HepG2 (cell line): ENCODE results near the gene NAV2. TPM values are rescaled to one million over a fixed set of nuclear protein-coding genes. Genes with fewer than 3 reads are reported as not detected.

Experiments
- GABPA ChIP-seq, 2 experiments: IDR thresholded peaks; 2 replicates each; pipeline ENCODE4 v1.6.1; 2011 to 2016; ENCODE audit warnings: low read depth in 2 of 2, low read length in 1 of 2, missing biosample characterization in 1 of 2, missing genetic modification characterization in 1 of 2
- HMG20B ChIP-seq: conservative IDR thresholded peaks from 2 replicates; pipeline ENCODE4 v1.6.1; 2016; ENCODE audit warnings: missing genetic modification reagents, missing compliant biosample characterization
- MAFK ChIP-seq, 2 experiments: IDR thresholded peaks in 1 of 2; conservative IDR thresholded peaks in 1 of 2; 2 replicates each; pipeline ENCODE4 v1.6.1; 2011; ENCODE audit warnings: improper control_type of control experiment in 2 of 2, low read length in 2 of 2
- NCOA5 ChIP-seq: sonication (generic); formaldehyde crosslinking; IDR thresholded peaks from 2 replicates; pipeline ENCODE4 v1.4.0; 2020; ENCODE audit warnings: missing genetic modification reagents
- PRMT3 ChIP-seq: sonication (generic); formaldehyde crosslinking; IDR thresholded peaks from 2 replicates; pipeline ENCODE4 v1.8.1; 2022; ENCODE audit warnings: low read depth, mild to moderate bottlenecking, moderate library complexity, missing genetic modification reagents, borderline replicate concordance
- RAD21 ChIP-seq: fragments of 450-650 bp; formaldehyde crosslinking; IDR thresholded peaks from 2 replicates; pipeline ENCODE4 v1.5.0; 2020; ENCODE audit warnings: mild to moderate bottlenecking
- RXRA ChIP-seq: sonication (generic); formaldehyde crosslinking; IDR thresholded peaks from 2 replicates; pipeline ENCODE4 v1.5.1; 2020; ENCODE audit warnings: missing genetic modification reagents
- SAFB2 ChIP-seq: sonication (generic); formaldehyde crosslinking; IDR thresholded peaks from 2 replicates; pipeline ENCODE4 v1.5.1; 2020; ENCODE audit warnings: missing genetic modification reagents, low read depth, mild to moderate bottlenecking, borderline replicate concordance
- SMAD9 ChIP-seq: sonication (generic); formaldehyde crosslinking; IDR thresholded peaks from 2 replicates; pipeline ENCODE4 v1.5.1; 2020; ENCODE audit warnings: mild to moderate bottlenecking, missing genetic modification reagents
- SMC3 ChIP-seq: IDR thresholded peaks from 2 replicates; pipeline ENCODE4 v1.6.1; 2011; ENCODE audit warnings: low read length, improper control_type of control experiment
- SP1 ChIP-seq, 2 experiments: fragments of 450-650 bp in 1 of 2; sonication (generic) in 1 of 2; formaldehyde crosslinking in 1 of 2; IDR thresholded peaks; 2 replicates each; pipeline versions ENCODE4 v1.4.0 to v1.6.1; 2016 to 2020; ENCODE audit warnings: missing genetic modification reagents in 1 of 2
- SRSF9 ChIP-seq: fragments of 200-400 bp; formaldehyde crosslinking; IDR thresholded peaks from 2 replicates; pipeline ENCODE4 v1.6.1; 2018; ENCODE audit warnings: borderline replicate concordance, mild to moderate bottlenecking, low read depth, low read length; ENCODE audit not compliant: insufficient read depth, poor library complexity, severe bottlenecking
- TEF ChIP-seq: sonication (generic); formaldehyde crosslinking; IDR thresholded peaks from 2 replicates; pipeline ENCODE4 v1.5.0; 2020; ENCODE audit warnings: missing genetic modification reagents
- ZBTB7B ChIP-seq: sonication (generic); formaldehyde crosslinking; IDR thresholded peaks from 2 replicates; pipeline ENCODE4 v1.4.0; 2020; ENCODE audit warnings: missing genetic modification reagents
- ZNF34 ChIP-seq: sonication (generic); formaldehyde crosslinking; IDR thresholded peaks from 2 replicates; pipeline ENCODE4 v1.4.0; 2020; ENCODE audit warnings: mild to moderate bottlenecking, missing genetic modification reagents, borderline replicate concordance
- polyA plus RNA-seq, 8 experiments: library from polyadenylated mRNA; depleted of rRNA in 3 of 8; stranded (reverse) in 7 of 8; unstranded in 1 of 8; fragments of >200 nt; fragmentation: Illumina TruSeq in 4 of 8; extraction: Trizol in 4 of 8; gene quantifications; 2 replicates each; pipeline versions ENCODE4 v1.2.1 to v1.2.3, GENCODE V29; 2011 to 2016; ENCODE audit warnings: low read depth in 4 of 8, missing spikeins in 1 of 8, mixed read lengths in 1 of 8; ENCODE audit not compliant: insufficient read depth in 1 of 8
- total RNA-seq, 5 experiments: library from RNA; depleted of rRNA; stranded (reverse); fragments of >200 nt; fragmentation: Illumina TruSeq; extraction: Trizol; gene quantifications; 2 replicates each; pipeline ENCODE4 v1.2.3, GENCODE V29; 2016; ENCODE audit warnings: low read depth in 1 of 5
- TF ChIP-seq, protein P1 (sequence below): IDR thresholded peaks from 2 replicates; pipeline ENCODE4 v1.6.1; 2018; ENCODE audit warnings: missing genetic modification reagents, mild to moderate bottlenecking, missing compliant biosample characterization
- TF ChIP-seq, protein P2 (sequence below): sonication (generic); formaldehyde crosslinking; IDR thresholded peaks from 2 replicates; pipeline ENCODE4 v1.8.0; 2022; ENCODE audit warnings: missing genetic modification reagents, mild to moderate bottlenecking, moderate library complexity, borderline replicate concordance
- TF ChIP-seq, protein P3 (sequence below): sonication (generic); formaldehyde crosslinking; conservative IDR thresholded peaks from 2 replicates; pipeline ENCODE4 v1.8.0; 2022; ENCODE audit warnings: mild to moderate bottlenecking, moderate library complexity, missing genetic modification reagents
- TF ChIP-seq, protein P4 (sequence below): sonication (generic); formaldehyde crosslinking; IDR thresholded peaks from 2 replicates; pipeline ENCODE4 v1.4.0; 2020; ENCODE audit warnings: mild to moderate bottlenecking, missing genetic modification reagents
- TF ChIP-seq, protein P5 (sequence below): IDR thresholded peaks from 2 replicates; pipeline ENCODE4 v1.6.1; 2016; ENCODE audit warnings: low read depth

The NAV2 gene
- total and polyA plus RNA-seq, 2 of the 13 experiments (the other 11 are each of a cell fraction or from before 2014, with no cell fraction given), result 9.3 to 34.6 TPM

- TF ChIP-seq, protein P1, sequence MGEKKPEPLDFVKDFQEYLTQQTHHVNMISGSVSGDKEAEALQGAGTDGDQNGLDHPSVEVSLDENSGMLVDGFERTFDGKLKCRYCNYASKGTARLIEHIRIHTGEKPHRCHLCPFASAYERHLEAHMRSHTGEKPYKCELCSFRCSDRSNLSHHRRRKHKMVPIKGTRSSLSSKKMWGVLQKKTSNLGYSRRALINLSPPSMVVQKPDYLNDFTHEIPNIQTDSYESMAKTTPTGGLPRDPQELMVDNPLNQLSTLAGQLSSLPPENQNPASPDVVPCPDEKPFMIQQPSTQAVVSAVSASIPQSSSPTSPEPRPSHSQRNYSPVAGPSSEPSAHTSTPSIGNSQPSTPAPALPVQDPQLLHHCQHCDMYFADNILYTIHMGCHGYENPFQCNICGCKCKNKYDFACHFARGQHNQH (CRISPR knock-in tag), result 0 out of 2 replicates have a peak, but pooled peaks have one; percentile 20
- TF ChIP-seq, protein P2, sequence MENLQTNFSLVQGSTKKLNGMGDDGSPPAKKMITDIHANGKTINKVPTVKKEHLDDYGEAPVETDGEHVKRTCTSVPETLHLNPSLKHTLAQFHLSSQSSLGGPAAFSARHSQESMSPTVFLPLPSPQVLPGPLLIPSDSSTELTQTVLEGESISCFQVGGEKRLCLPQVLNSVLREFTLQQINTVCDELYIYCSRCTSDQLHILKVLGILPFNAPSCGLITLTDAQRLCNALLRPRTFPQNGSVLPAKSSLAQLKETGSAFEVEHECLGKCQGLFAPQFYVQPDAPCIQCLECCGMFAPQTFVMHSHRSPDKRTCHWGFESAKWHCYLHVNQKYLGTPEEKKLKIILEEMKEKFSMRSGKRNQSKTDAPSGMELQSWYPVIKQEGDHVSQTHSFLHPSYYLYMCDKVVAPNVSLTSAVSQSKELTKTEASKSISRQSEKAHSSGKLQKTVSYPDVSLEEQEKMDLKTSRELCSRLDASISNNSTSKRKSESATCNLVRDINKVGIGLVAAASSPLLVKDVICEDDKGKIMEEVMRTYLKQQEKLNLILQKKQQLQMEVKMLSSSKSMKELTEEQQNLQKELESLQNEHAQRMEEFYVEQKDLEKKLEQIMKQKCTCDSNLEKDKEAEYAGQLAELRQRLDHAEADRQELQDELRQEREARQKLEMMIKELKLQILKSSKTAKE (CRISPR knock-in tag), result no peak
- TF ChIP-seq ZNF34 (CRISPR knock-in tag) (no peak), NCOA5 (no peak), RXRA (CRISPR knock-in tag) (no peak), GABPA (IDR thresholded peaks at IDR 0.05; ENCODE audit: low read depth, low read length) (no peak), GABPA (CRISPR knock-in tag; IDR thresholded peaks at IDR 0.05; ENCODE audit: low read depth) (peak; percentile 28; the same call in 1 of the 2 replicates), SMC3 (peak; percentile 86), MAFK (conservative IDR thresholded peaks at IDR 0.05 in 1 of 2, IDR thresholded peaks at IDR 0.05 in 1 of 2; ENCODE audit: low read length in 2 of 2) (no peak), TEF (CRISPR knock-in tag) (peak; percentile 83; the same call in 1 of the 2 replicates), SP1 (IDR thresholded peaks at IDR 0.05) (no peak), SP1 (CRISPR knock-in tag; IDR thresholded peaks at IDR 0.05) (no peak), HMG20B (no peak), ZBTB7B (CRISPR knock-in tag) (no peak), SMAD9 (CRISPR knock-in tag) (no peak), RAD21 (CRISPR knock-in tag) (peak; percentile 57), SRSF9 (no peak), PRMT3 (CRISPR knock-in tag) (no peak), SAFB2 (CRISPR knock-in tag) (no peak)
- TF ChIP-seq, protein P3, sequence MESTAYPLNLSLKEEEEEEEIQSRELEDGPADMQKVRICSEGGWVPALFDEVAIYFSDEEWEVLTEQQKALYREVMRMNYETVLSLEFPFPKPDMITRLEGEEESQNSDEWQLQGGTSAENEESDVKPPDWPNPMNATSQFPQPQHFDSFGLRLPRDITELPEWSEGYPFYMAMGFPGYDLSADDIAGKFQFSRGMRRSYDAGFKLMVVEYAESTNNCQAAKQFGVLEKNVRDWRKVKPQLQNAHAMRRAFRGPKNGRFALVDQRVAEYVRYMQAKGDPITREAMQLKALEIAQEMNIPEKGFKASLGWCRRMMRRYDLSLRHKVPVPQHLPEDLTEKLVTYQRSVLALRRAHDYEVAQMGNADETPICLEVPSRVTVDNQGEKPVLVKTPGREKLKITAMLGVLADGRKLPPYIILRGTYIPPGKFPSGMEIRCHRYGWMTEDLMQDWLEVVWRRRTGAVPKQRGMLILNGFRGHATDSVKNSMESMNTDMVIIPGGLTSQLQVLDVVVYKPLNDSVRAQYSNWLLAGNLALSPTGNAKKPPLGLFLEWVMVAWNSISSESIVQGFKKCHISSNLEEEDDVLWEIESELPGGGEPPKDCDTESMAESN (CRISPR knock-in tag), result no peak
- TF ChIP-seq, protein P4, sequence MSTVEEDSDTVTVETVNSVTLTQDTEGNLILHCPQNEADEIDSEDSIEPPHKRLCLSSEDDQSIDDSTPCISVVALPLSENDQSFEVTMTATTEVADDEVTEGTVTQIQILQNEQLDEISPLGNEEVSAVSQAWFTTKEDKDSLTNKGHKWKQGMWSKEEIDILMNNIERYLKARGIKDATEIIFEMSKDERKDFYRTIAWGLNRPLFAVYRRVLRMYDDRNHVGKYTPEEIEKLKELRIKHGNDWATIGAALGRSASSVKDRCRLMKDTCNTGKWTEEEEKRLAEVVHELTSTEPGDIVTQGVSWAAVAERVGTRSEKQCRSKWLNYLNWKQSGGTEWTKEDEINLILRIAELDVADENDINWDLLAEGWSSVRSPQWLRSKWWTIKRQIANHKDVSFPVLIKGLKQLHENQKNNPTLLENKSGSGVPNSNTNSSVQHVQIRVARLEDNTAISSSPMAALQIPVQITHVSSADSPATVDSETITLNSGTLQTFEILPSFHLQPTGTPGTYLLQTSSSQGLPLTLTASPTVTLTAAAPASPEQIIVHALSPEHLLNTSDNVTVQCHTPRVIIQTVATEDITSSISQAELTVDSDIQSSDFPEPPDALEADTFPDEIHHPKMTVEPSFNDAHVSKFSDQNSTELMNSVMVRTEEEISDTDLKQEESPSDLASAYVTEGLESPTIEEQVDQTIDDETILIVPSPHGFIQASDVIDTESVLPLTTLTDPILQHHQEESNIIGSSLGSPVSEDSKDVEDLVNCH (CRISPR knock-in tag), result no peak
- TF ChIP-seq, protein P5, sequence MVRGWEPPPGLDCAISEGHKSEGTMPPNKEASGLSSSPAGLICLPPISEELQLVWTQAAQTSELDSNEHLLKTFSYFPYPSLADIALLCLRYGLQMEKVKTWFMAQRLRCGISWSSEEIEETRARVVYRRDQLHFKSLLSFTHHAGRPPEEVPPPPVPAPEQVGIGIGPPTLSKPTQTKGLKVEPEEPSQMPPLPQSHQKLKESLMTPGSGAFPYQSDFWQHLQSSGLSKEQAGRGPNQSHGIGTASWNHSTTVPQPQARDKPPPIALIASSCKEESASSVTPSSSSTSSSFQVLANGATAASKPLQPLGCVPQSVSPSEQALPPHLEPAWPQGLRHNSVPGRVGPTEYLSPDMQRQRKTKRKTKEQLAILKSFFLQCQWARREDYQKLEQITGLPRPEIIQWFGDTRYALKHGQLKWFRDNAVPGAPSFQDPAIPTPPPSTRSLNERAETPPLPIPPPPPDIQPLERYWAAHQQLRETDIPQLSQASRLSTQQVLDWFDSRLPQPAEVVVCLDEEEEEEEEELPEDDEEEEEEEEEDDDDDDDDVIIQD, result peak; percentile 62; the same call in 1 of the 2 replicates
These were observed 241.3 kb downstream of the NAV2 start (continued) for GRCh38 chr11:19953909-19954308.
